Caco-2 (cell line): Measurements from ENCODE around the gene RXRA. TPM values are rescaled to one million over a fixed set of nuclear protein-coding genes. Genes with fewer than 3 reads are reported as not detected.

Source experiments
- BruUV-seq: library from RNA; stranded (reverse); fragments of 400-500 nt; replicated peaks from 2 replicates; lab custom pipeline; 2021; lab: Mats Ljungman, UMichigan
- CTCF ChIA-PET: fragments of 300-600 bp; sonication (Branson Sonifier 250); formaldehyde crosslinking; loops from one replicate; lab custom pipeline; 2022; ENCODE audit warnings: antibody characterized with exemption; lab: Charles Lee
- POLR2A ChIA-PET: fragments of 300-600 bp; sonication (Branson Sonifier 250); formaldehyde crosslinking; loops from one replicate; lab custom pipeline; 2022; ENCODE audit warnings: antibody characterized with exemption; lab: Charles Lee
- DNase-seq, 2 experiments: peaks; one replicate each; pipeline versions ENCODE4 v3.0.0 to v3.0.0-alpha.2; 2020 to 2022
- H3K27me3 ChIP-seq: replicated peaks from 2 replicates; pipeline ENCODE4 v1.6.0; 2011; ENCODE audit warnings: low read length; ENCODE audit not compliant: control insufficient read depth, insufficient read depth
- H3K36me3 ChIP-seq: 2 replicates; pipeline ENCODE4 v1.5.1; 2011; ENCODE audit warnings: low read length; ENCODE audit not compliant: control insufficient read depth, insufficient read depth
- H3K4me1 ChIP-seq: fragments of 250-450 bp; sonication (Bioruptor Pico); 2 replicates; pipeline ENCODE4 v1.5.1; 2020; ENCODE audit warnings: mild to moderate bottlenecking
- H3K4me3 ChIP-seq: 2 replicates; pipeline ENCODE4 v1.5.1; 2011; ENCODE audit warnings: low read depth, mild to moderate bottlenecking, control low read depth, low read length
- H3K9me3 ChIP-seq: fragments of 250-450 bp; sonication (Bioruptor Pico); 2 replicates; pipeline ENCODE4 v1.5.1; 2020; ENCODE audit warnings: mild to moderate bottlenecking, moderate library complexity
- H3K27ac Mint-ChIP-seq: one replicate; pipeline ENCODE4 v1.8.0; 2022; ENCODE audit warnings: mixed read lengths; ENCODE audit not compliant: unreplicated experiment
- H3K27me3 Mint-ChIP-seq: one replicate; pipeline ENCODE4 v1.8.0; 2022; ENCODE audit warnings: mixed read lengths; ENCODE audit not compliant: insufficient read depth, unreplicated experiment
- H3K36me3 Mint-ChIP-seq: one replicate; pipeline ENCODE4 v1.8.0; 2022; ENCODE audit warnings: mild to moderate bottlenecking, mixed read lengths; ENCODE audit not compliant: insufficient read depth, unreplicated experiment
- H3K4me1 Mint-ChIP-seq: one replicate; pipeline ENCODE4 v1.8.0; 2022; ENCODE audit warnings: low read depth, mixed read lengths; ENCODE audit not compliant: unreplicated experiment
- H3K4me3 Mint-ChIP-seq: one replicate; pipeline ENCODE4 v1.8.0; 2022; ENCODE audit warnings: mild to moderate bottlenecking, moderate library complexity, mixed read lengths; ENCODE audit not compliant: unreplicated experiment
- H3K9me3 Mint-ChIP-seq: one replicate; pipeline ENCODE4 v1.8.0; 2022; ENCODE audit warnings: mixed read lengths; ENCODE audit not compliant: unreplicated experiment
- CTCF ChIP-seq, 2 experiments: fragments of 200-600 bp in 1 of 2; IDR thresholded peaks; 1 replicate in 1 of 2; 2 replicates in 1 of 2; pipeline versions ENCODE4 v1.5.1 to v1.8.0; 2011 to 2022; ENCODE audit warnings: antibody characterized with exemption in 1 of 2, control low read depth in 1 of 2, inconsistent platforms in 1 of 2, low read depth in 1 of 2, low read length in 1 of 2, mild to moderate bottlenecking in 1 of 2, moderate library complexity in 1 of 2; ENCODE audit not compliant: insufficient read depth in 1 of 2, severe bottlenecking in 1 of 2, unreplicated experiment in 1 of 2
- intact Hi-C: fragments of 100-400 bp; cut with micrococcal nuclease; formaldehyde crosslinking; loops from one replicate; pipeline ENCODE4 v1.10.0; 2022; ENCODE audit not compliant: unreplicated experiment
- total RNA-seq: library from RNA; stranded (reverse); gene quantifications from 2 replicates; pipeline ENCODE4 v1.2.3, GENCODE V29; 2022

The RXRA gene
- total RNA-seq, 1 experiment from 2014 or later = 69.1 TPM

- Mint-ChIP-seq H3K27me3 (no peaks in the 10 kb centered on the region), H3K4me3 (no peak overlapping the region), H3K36me3 (peaks cover 17% of the 10 kb centered on the region), H3K9me3 (no peaks in the 10 kb centered on the region), H3K4me1 (peaks cover 7% of the 10 kb centered on the region), H3K27ac (peak overlapping the region; percentile 13)
- intact Hi-C loops = no loop called here
- no peak overlapping the region for H3K4me3 ChIP-seq
- no peaks in the 10 kb centered on the region for H3K9me3 ChIP-seq
- TF ChIP-seq CTCF (IDR thresholded peaks at IDR 0.05; ENCODE audit: insufficient read depth in 1 of 2, low read depth in 1 of 2, low read length in 1 of 2, severe bottlenecking in 1 of 2, unreplicated experiment in 1 of 2) = no peak
- DNase-seq = no peak
- H3K27me3 ChIP-seq = no peaks in the 10 kb centered on the region
- CTCF ChIA-PET = no interaction called here
- H3K36me3 ChIP-seq = no peaks in the 10 kb centered on the region; the same call in 1 of the 2 replicates
- POLR2A ChIA-PET = no interaction called here
- no peaks in the 10 kb centered on the region for H3K4me1 ChIP-seq
- BruUV-seq = no TSS peak
Measured at GRCh38 chr9:134388289-134388808, 62.1 kb downstream of the RXRA start.

GRCh38 chr9:134388976-134389375 lies 62.7 kb downstream of the RXRA start:
- Mint-ChIP-seq H3K4me1 (peaks cover 7% of the 10 kb centered on the region), H3K4me3 (no peak overlapping the region), H3K36me3 (peaks cover 17% of the 10 kb centered on the region), H3K27me3 (no peaks in the 10 kb centered on the region), H3K9me3 (peaks cover 6% of the 10 kb centered on the region), H3K27ac (no peak overlapping the region)
- BruUV-seq = no TSS peak
- CTCF ChIA-PET = no interaction called here
- intact Hi-C loops = no loop called here
- POLR2A ChIA-PET = no interaction called here
- TF ChIP-seq CTCF (IDR thresholded peaks at IDR 0.05; ENCODE audit: insufficient read depth in 1 of 2, low read depth in 1 of 2, low read length in 1 of 2, severe bottlenecking in 1 of 2, unreplicated experiment in 1 of 2) = no peak
- H3K4me3 ChIP-seq = no peak overlapping the region
- H3K27me3 ChIP-seq = no peaks in the 10 kb centered on the region
- no peak for DNase-seq
- no peaks in the 10 kb centered on the region; the same call in 1 of the 2 replicates for H3K36me3 ChIP-seq
- no peaks in the 10 kb centered on the region for H3K4me1 ChIP-seq
- no peaks in the 10 kb centered on the region for H3K9me3 ChIP-seq

- no TSS peak for BruUV-seq
- Mint-ChIP-seq H3K36me3 (peaks cover 17% of the 10 kb centered on the region), H3K4me1 (peaks cover 7% of the 10 kb centered on the region), H3K27ac (no peak overlapping the region), H3K9me3 (peaks cover 10% of the 10 kb centered on the region), H3K27me3 (no peaks in the 10 kb centered on the region), H3K4me3 (no peak overlapping the region)
- POLR2A ChIA-PET = no interaction called here
- no peak for TF ChIP-seq CTCF (IDR thresholded peaks at IDR 0.05; ENCODE audit: insufficient read depth in 1 of 2, low read depth in 1 of 2, low read length in 1 of 2, severe bottlenecking in 1 of 2, unreplicated experiment in 1 of 2)
- intact Hi-C loops = no loop called here
- Histone ChIP-seq H3K4me1 (no peaks in the 10 kb centered on the region), H3K4me3 (no peak overlapping the region), H3K36me3 (no peaks in the 10 kb centered on the region; the same call in 1 of the 2 replicates), H3K27me3 (no peaks in the 10 kb centered on the region), H3K9me3 (no peaks in the 10 kb centered on the region)
- CTCF ChIA-PET = no interaction called here
- no peak for DNase-seq
Measured at GRCh38 chr9:134389642-134390041, 63.4 kb downstream of the RXRA start.
